Measurements from ENCODE around the gene CABLES2. TPM values are rescaled to one million over a fixed set of nuclear protein-coding genes. Genes with fewer than 3 reads are reported as not detected.

The CABLES2 gene
- total RNA-seq, 2 experiments from 2014 or later: 4.9 to 5.3 TPM

DNA sequence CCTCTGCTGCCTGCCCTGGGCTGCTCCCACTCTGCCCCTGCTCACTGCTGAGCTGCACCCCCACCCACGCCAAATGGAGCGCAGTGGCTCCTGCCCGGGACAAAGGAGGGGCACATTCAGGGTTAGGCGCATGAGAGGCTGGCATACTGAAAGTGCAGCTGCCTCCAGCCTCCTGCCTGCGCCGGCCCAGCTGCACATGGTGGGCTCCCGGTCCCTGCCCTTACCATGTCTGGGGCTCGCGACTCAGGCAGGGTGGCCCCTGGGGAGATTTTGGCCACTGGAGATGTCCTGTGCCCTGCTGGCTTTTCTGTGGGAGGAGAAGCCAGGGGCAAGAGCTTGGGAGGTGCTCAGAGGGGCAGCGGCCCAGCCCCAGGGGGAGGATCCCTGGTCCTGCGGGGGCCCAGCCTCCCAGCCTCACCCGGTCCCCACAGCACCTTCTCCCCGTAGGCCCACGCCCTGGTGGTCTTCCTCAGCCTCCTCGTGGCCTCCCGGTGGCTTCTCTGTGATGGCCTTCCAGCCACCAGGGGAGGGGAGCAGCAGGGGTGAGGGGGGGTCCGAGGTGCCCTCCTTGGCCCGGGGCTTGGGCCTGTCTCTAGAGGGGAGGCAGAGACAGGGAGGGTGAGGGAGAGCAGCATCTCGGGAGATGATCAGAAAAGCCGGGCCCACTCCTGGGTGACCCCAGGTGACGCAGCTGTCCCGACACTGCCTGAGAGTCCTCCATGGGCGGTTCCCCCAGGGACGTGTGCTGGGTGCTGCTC, 8.4 kb upstream of the CABLES2 start:
- no peaks in the 10 kb centered on the region for H3K36me3 Mint-ChIP-seq
- H3K4me1 Mint-ChIP-seq: no peaks in the 10 kb centered on the region
- H3K4me3 Mint-ChIP-seq: no peak overlapping the region
- no peak for DNase-seq
- H3K27ac Mint-ChIP-seq: no peak overlapping the region
- H3K9me3 Mint-ChIP-seq: no peaks in the 10 kb centered on the region
- no peaks in the 10 kb centered on the region for H3K27me3 Mint-ChIP-seq

DNA sequence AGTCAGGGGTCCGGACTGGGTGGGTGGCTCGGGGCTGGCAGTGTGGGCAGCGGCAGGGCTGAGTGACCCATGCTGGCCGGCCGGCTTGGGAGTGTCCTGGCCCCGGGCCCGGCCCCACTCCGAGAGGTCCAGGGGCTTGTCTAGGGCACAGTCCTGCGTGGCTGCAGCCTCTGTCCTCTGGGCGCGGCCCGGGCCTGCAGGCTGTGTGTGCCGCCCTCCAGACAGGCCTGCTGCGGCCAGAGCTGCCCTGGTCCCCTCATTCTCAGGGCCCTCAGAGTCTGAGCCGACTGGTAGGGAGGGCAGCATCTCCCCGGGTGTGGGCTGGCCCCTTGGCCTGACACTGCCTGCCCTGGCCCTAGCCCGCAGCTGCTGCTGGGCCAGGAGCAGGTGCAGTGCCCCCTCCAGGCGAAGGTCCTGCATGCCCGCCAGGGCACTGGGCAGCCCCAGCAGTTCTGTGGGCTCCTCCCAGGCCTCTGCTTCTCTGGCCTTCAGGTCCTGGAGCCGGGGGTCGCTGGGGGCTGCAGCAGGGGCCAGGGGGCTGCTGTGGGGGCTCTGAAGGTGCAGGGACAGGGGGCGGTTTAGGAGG, 6.9 kb upstream of the CABLES2 start:
- H3K9me3 Mint-ChIP-seq: no peaks in the 10 kb centered on the region
- no peak overlapping the region for H3K27ac Mint-ChIP-seq
- no peaks in the 10 kb centered on the region for H3K27me3 Mint-ChIP-seq

GRCh38 chr20:62413025-62413570, 6.0 kb upstream of the CABLES2 start:
- Mint-ChIP-seq H3K36me3 (no peaks in the 10 kb centered on the region), H3K27ac (no peak overlapping the region), H3K27me3 (no peaks in the 10 kb centered on the region), H3K9me3 (no peaks in the 10 kb centered on the region), H3K4me3 (no peak overlapping the region), H3K4me1 (peaks cover 4% of the 10 kb centered on the region)
- DNase-seq: no peak

More for the DNA sequence above, 6.9 kb upstream of the CABLES2 start:
- Mint-ChIP-seq H3K4me1 (peaks cover 4% of the 10 kb centered on the region), H3K36me3 (no peaks in the 10 kb centered on the region), H3K4me3 (no peak overlapping the region)
- no peak for DNase-seq

GRCh38 chr20:62412194-62413024, 5.3 kb upstream of the CABLES2 start:
- Mint-ChIP-seq H3K27ac (no peak overlapping the region), H3K9me3 (no peaks in the 10 kb centered on the region), H3K27me3 (no peaks in the 10 kb centered on the region), H3K36me3 (no peaks in the 10 kb centered on the region), H3K4me1 (peaks cover 6% of the 10 kb centered on the region), H3K4me3 (no peak overlapping the region)
- no peak for DNase-seq

- no peak for DNase-seq
- Mint-ChIP-seq H3K27ac (no peak overlapping the region), H3K9me3 (no peaks in the 10 kb centered on the region), H3K27me3 (no peaks in the 10 kb centered on the region), H3K4me3 (no peak overlapping the region), H3K36me3 (no peaks in the 10 kb centered on the region), H3K4me1 (peaks cover 6% of the 10 kb centered on the region)
These were observed 4.6 kb upstream of the CABLES2 start for GRCh38 chr20:62411479-62412193.

DNA sequence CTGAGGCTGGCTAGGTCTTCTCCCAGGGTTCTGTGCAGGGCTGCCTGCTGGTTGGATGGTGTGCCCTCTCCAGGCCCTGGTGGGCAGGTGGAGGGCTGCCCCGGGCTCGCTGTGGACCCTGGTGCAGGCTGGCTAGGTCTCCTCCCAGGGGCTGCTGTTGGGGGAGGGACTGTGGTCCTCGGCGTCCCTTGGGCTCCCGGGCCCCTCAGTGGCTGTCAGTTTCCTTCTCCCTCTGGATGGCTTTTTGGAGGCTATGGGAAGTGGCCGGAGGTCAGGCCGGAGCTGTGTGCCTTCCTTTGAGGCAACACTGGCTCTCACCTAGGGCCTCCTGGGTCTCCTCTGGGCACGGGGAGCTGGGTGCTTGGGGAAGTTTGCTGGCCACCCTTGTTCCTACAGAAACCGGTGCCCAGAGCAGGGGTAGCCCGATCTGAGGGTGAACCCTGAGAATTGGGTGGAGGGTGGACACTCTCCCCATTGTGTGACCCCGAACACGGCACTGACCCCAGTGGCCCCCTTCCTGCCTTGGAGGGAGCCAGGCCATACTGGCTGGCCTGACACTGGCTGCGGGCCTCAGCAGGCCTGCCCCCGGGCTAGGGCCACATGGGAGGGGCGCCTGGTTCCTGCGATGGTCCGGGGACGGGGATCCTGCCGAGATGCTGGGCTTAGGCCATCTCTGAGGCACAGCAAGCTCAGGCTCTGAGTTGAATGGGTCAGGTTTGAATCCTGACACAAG, 3.8 kb upstream of the CABLES2 start:
- no peak overlapping the region for H3K4me3 Mint-ChIP-seq
- no peaks in the 10 kb centered on the region for H3K27me3 Mint-ChIP-seq
- H3K27ac Mint-ChIP-seq: no peak overlapping the region
- no peak for DNase-seq
- peaks cover 10% of the 10 kb centered on the region for H3K4me1 Mint-ChIP-seq
- H3K36me3 Mint-ChIP-seq: no peaks in the 10 kb centered on the region
- no peaks in the 10 kb centered on the region for H3K9me3 Mint-ChIP-seq

DNA sequence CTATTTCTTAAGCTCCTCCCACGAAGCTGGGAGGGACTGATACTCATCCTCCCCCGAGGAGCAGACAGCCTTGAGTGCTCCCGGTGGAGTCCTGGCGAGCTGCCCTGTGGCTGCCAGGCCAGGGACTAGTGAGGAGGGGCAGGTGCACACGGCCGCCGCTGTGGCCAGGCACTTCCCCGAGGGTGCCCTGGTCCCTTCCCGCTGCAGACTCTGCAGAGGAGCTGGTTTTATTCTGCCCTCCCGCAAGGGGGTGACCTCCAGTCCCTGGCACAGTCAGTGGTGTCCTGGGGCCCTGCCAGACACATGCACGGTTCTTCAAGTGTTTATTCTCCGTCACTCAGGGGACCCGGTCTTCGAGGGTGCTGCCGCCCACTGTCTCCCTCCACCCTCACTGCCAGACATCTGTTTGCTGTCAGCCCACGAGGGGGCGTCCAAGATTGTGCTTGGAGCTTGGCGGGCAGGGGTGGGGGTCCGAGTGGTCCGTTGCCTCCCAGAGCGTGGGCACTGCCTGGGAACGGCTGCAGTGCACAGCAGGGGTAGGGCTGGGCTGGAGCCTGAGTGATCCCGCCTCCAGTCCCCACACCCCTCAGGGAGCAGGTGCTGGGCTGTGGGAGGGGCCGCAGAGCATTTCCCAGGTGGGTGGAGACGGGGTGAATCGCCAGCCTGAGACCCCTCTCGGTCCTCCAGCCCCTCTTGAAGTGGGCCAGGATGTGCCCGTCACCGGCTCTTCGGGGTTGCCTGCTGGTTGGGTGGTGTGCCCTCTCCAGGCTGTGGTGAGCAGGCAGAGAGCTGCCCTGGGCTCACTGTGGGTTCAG, 3.1 kb upstream of the CABLES2 start:
- no peak overlapping the region for H3K27ac Mint-ChIP-seq
- peaks cover 15% of the 10 kb centered on the region for H3K4me1 Mint-ChIP-seq
- no peaks in the 10 kb centered on the region for H3K36me3 Mint-ChIP-seq
- H3K4me3 Mint-ChIP-seq: no peak overlapping the region
- no peaks in the 10 kb centered on the region for H3K27me3 Mint-ChIP-seq
- H3K9me3 Mint-ChIP-seq: no peaks in the 10 kb centered on the region
- DNase-seq: peak; percentile 54

- no peaks in the 10 kb centered on the region for H3K36me3 Mint-ChIP-seq
- no peaks in the 10 kb centered on the region for H3K27me3 Mint-ChIP-seq
- no peak for DNase-seq
- H3K9me3 Mint-ChIP-seq: no peaks in the 10 kb centered on the region
- no peak overlapping the region for H3K4me3 Mint-ChIP-seq
- H3K4me1 Mint-ChIP-seq: peaks cover 17% of the 10 kb centered on the region
- no peak overlapping the region for H3K27ac Mint-ChIP-seq
These were observed 2.2 kb upstream of the CABLES2 start for GRCh38 chr20:62409086-62409853.

DNA sequence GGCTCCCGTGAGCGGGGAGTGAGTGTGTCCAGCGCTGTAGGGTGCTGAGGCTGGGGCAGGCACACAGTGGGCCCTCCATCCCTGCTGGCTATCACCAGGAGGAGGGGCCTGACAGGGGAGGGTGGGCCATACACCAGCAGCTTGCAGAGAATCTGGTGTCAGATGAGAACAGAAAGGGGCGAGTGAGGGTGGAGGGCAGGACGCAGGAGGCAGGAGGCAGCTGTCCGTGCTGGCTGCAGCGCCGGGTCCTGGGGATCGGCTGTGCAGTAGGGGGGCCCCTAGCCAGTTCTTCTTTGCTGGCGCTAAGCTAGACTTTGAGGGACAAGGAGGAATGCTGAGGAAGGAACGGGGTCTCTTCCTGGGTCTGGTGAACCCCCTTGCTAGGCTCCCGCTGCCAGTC, 1.6 kb upstream of the CABLES2 start:
- Mint-ChIP-seq H3K36me3 (no peaks in the 10 kb centered on the region), H3K4me1 (peaks cover 20% of the 10 kb centered on the region), H3K27ac (no peak overlapping the region), H3K9me3 (no peaks in the 10 kb centered on the region), H3K27me3 (no peaks in the 10 kb centered on the region), H3K4me3 (no peak overlapping the region)
- no peak for DNase-seq

DNA sequence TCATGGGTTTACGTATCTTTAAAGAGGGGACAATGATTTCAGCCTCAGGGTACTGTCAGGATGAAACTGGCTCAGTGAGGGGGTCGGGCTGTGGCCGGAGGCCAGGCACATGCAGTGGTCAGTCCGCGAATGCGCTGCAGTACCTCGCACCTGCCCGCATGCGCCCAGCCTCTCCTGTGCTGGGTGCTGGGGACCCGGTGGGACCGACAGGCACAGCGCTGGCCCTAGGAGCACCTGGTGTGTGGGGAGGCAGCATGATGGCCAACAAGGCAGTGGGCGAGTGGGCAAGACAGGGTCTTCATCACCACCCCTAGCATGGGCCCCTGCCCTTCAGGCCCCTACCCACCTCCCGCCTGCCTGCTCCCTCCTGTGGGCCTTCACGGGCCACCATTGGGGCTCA, 970 bp upstream of the CABLES2 start:
- no peaks in the 10 kb centered on the region for H3K27me3 Mint-ChIP-seq
- no peaks in the 10 kb centered on the region for H3K36me3 Mint-ChIP-seq
- peaks cover 20% of the 10 kb centered on the region for H3K4me1 Mint-ChIP-seq
- no peak overlapping the region for H3K4me3 Mint-ChIP-seq
- H3K27ac Mint-ChIP-seq: peak overlapping the region; percentile 88
- H3K9me3 Mint-ChIP-seq: no peaks in the 10 kb centered on the region
- DNase-seq: no peak

DNA sequence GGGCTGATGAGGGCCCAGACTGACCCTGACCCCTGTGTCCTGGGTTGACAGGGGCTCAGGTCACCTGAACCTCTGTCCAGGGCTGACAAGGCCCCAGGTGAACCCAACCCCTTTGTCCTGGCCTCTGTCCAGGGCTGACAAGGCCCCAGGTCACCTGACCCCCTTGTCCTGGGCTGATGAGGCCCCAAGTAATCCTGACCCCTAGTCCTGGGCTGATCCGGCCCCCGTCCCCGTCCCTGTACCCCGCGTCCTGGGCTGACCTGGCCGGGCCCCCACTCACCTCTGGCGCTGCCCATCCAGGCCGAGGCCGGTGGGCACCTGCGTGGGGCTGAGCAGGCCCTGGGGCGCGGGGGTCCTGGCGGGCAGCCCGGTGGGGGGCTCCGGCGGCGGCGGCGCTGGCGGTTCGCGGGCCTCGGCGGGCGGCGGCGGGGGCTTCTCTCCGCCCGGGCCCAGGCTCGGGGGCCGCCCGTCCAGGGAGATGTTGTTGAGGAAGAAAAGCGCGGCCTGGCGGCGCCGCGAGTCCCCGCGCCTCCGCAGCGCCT, 379 bp downstream of the CABLES2 start:
- H3K4me3 Mint-ChIP-seq: peak overlapping the region; percentile 77
- no peak for DNase-seq
- H3K9me3 Mint-ChIP-seq: no peaks in the 10 kb centered on the region
- H3K27me3 Mint-ChIP-seq: no peaks in the 10 kb centered on the region
- peaks cover 20% of the 10 kb centered on the region for H3K4me1 Mint-ChIP-seq
- H3K27ac Mint-ChIP-seq: no peak overlapping the region
- H3K36me3 Mint-ChIP-seq: no peaks in the 10 kb centered on the region

- Mint-ChIP-seq H3K9me3 (no peaks in the 10 kb centered on the region), H3K4me3 (peak overlapping the region; percentile 77), H3K4me1 (peaks cover 20% of the 10 kb centered on the region), H3K27ac (no peak overlapping the region), H3K27me3 (no peaks in the 10 kb centered on the region), H3K36me3 (no peaks in the 10 kb centered on the region)
- no peak for DNase-seq
These were observed 1.0 kb downstream of the CABLES2 start for GRCh38 chr20:62405981-62406513.

Data from activated naive CD8-positive, alpha-beta T cell treated with anti-CD3 and anti-CD28 coated beads for 36 hours (primary cell).